Measurements from ENCODE around the gene MARF1. TPM values are rescaled to one million over a fixed set of nuclear protein-coding genes. Genes with fewer than 3 reads are reported as not detected.

The MARF1 gene
- total and polyA plus RNA-seq, 9 of the 15 experiments (the other 6 are each of a cell fraction or from before 2014, with no cell fraction given) = 4.7 to 33.2 (median 11.7) TPM

- no peak for TF ChIP-seq REST (IDR thresholded peaks at IDR 0.05; ENCODE audit: borderline replicate concordance)
- no peak for TF ChIP-seq REST (CRISPR knock-in tag; IDR thresholded peaks at IDR 0.05; ENCODE audit: low read depth)
- TF ChIP-seq ASH1L (IDR thresholded peaks at IDR 0.05; ENCODE audit: borderline replicate concordance, low read depth, partially characterized antibody) = no peak
- TF ChIP-seq ZNF449 (CRISPR knock-in tag; IDR thresholded peaks at IDR 0.05) = no peak
- TF ChIP-seq FOXA3 (CRISPR knock-in tag; conservative IDR thresholded peaks at IDR 0.05 in 1 of 2, IDR thresholded peaks at IDR 0.05 in 1 of 2) = no peak
- no peak for TF ChIP-seq ETV1 (tag; conservative IDR thresholded peaks at IDR 0.05; ENCODE audit: low read depth)
- TF ChIP-seq DNMT1 (IDR thresholded peaks at IDR 0.05) = no peak
- TF ChIP-seq KDM4B (IDR thresholded peaks at IDR 0.05; ENCODE audit: borderline replicate concordance in 2 of 2, low read depth in 1 of 2) = no peak
- no peak for TF ChIP-seq SIRT6 (IDR thresholded peaks at IDR 0.05; ENCODE audit: low read depth, low read length)
- no peak for TF ChIP-seq MYNN (IDR thresholded peaks at IDR 0.05)
- no peak for TF ChIP-seq MYNN (CRISPR knock-in tag; IDR thresholded peaks at IDR 0.05)
- no peak for TF ChIP-seq ZNF398 (CRISPR knock-in tag; IDR thresholded peaks at IDR 0.05)
- TF ChIP-seq MED1 (CRISPR knock-in tag; IDR thresholded peaks at IDR 0.05; ENCODE audit: borderline replicate concordance) = no peak
Observed at GRCh38 chr16:15667091-15667742, 24.3 kb upstream of the MARF1 start (continued).
